SK-N-SH treated with all-trans-retinoic acid at 6 μM for 48 hours (cell line): ENCODE results near the gene GPER1.

ENCODE experiments used
- ARNTL ChIP-seq: fragments of 450-650 bp; formaldehyde crosslinking; IDR thresholded peaks from 2 replicates; pipeline ENCODE4 v1.5.0; 2020; ENCODE audit warnings: low read depth, mild to moderate bottlenecking, moderate library complexity, borderline replicate concordance
- BACH2 ChIP-seq: fragments of 250-450 bp; sonication (Bioruptor Pico); IDR thresholded peaks from 2 replicates; pipeline ENCODE4 v1.9.0; 2021; ENCODE audit warnings: mild to moderate bottlenecking, borderline replicate concordance
- GLIS3 ChIP-seq: fragments of 250-450 bp; sonication (Bioruptor Pico); IDR thresholded peaks from 2 replicates; pipeline ENCODE4 v1.5.0; 2020; ENCODE audit warnings: mild to moderate bottlenecking, moderate library complexity
- ISL1 ChIP-seq: fragments of 250-450 bp; sonication (Bioruptor Pico); IDR thresholded peaks from 2 replicates; pipeline ENCODE4 v2.1.2; 2022; ENCODE audit warnings: mild to moderate bottlenecking, moderate library complexity
- RARB ChIP-seq: fragments of 250-450 bp; sonication (Bioruptor Pico); IDR thresholded peaks from 2 replicates; pipeline ENCODE4 v1.8.0; 2021; ENCODE audit warnings: mild to moderate bottlenecking, moderate library complexity
- TCF4 ChIP-seq: fragments of 250-450 bp; sonication (Bioruptor Pico); IDR thresholded peaks from 2 replicates; pipeline ENCODE4 v1.8.0; 2021; ENCODE audit warnings: mild to moderate bottlenecking, moderate library complexity, borderline replicate concordance
- TOX ChIP-seq: fragments of 250-450 bp; sonication (Bioruptor Pico); IDR thresholded peaks from 2 replicates; pipeline ENCODE4 v1.8.0; 2021; ENCODE audit warnings: mild to moderate bottlenecking, moderate library complexity, borderline replicate concordance
- ZFP3 ChIP-seq: fragments of 250-450 bp; sonication (Bioruptor Pico); IDR thresholded peaks from 2 replicates; pipeline ENCODE4 v1.5.0; 2020; ENCODE audit warnings: mild to moderate bottlenecking, moderate library complexity
- ZNF70 ChIP-seq: fragments of 450-650 bp; formaldehyde crosslinking; IDR thresholded peaks from 2 replicates; pipeline ENCODE4 v1.5.0; 2020; ENCODE audit warnings: mild to moderate bottlenecking, moderate library complexity
- TF ChIP-seq, protein P1 (sequence below): fragments of 250-450 bp; sonication (Bioruptor Pico); IDR thresholded peaks from 2 replicates; pipeline ENCODE4 v1.5.1; 2020; ENCODE audit warnings: low read depth, mild to moderate bottlenecking, moderate library complexity
- TF ChIP-seq, protein P2 (sequence below): fragments of 250-450 bp; sonication (Bioruptor Pico); IDR thresholded peaks from 2 replicates; pipeline ENCODE4 v1.5.1; 2021; ENCODE audit warnings: mild to moderate bottlenecking, moderate library complexity
- TF ChIP-seq, protein P3 (sequence below): fragments of 250-450 bp; sonication (Bioruptor Pico); IDR thresholded peaks from 2 replicates; pipeline ENCODE4 v1.8.0; 2020; ENCODE audit warnings: mild to moderate bottlenecking, moderate library complexity, borderline replicate concordance

DNA sequence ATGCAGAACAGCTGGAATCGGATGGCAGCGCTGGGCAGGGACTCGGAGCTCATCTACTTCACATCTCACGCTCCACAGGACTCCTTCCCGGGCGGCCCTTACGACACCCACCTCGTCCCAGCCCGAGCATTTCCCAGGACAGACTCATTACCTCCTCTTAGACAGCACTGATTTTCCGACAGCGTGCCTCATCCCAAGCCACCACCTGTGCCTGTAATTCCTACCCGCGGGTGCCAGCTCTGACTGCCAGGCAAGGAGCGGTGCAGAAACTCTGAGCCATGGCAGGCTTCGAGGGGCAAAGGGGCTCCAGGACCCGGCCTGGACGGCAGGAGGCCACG, 25.6 kb downstream of the GPER1 start:
- TF ChIP-seq ISL1 (CRISPR knock-in tag), result no peak
- TF ChIP-seq BACH2 (CRISPR knock-in tag), result no peak
- TF ChIP-seq ZFP3, result no peak
- TF ChIP-seq ZNF70, result no peak
- TF ChIP-seq, protein P1, sequence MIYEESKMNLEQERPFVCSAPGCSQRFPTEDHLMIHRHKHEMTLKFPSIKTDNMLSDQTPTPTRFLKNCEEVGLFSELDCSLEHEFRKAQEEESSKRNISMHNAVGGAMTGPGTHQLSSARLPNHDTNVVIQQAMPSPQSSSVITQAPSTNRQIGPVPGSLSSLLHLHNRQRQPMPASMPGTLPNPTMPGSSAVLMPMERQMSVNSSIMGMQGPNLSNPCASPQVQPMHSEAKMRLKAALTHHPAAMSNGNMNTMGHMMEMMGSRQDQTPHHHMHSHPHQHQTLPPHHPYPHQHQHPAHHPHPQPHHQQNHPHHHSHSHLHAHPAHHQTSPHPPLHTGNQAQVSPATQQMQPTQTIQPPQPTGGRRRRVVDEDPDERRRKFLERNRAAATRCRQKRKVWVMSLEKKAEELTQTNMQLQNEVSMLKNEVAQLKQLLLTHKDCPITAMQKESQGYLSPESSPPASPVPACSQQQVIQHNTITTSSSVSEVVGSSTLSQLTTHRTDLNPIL (CRISPR knock-in tag), result no peak
- no peak for TF ChIP-seq RARB (CRISPR knock-in tag)
- no peak for TF ChIP-seq TCF4
- TF ChIP-seq, protein P2, sequence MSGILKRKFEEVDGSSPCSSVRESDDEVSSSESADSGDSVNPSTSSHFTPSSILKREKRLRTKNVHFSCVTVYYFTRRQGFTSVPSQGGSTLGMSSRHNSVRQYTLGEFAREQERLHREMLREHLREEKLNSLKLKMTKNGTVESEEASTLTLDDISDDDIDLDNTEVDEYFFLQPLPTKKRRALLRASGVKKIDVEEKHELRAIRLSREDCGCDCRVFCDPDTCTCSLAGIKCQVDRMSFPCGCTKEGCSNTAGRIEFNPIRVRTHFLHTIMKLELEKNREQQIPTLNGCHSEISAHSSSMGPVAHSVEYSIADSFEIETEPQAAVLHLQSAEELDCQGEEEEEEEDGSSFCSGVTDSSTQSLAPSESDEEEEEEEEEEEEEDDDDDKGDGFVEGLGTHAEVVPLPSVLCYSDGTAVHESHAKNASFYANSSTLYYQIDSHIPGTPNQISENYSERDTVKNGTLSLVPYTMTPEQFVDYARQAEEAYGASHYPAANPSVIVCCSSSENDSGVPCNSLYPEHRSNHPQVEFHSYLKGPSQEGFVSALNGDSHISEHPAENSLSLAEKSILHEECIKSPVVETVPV, result no peak
- TF ChIP-seq, protein P3, sequence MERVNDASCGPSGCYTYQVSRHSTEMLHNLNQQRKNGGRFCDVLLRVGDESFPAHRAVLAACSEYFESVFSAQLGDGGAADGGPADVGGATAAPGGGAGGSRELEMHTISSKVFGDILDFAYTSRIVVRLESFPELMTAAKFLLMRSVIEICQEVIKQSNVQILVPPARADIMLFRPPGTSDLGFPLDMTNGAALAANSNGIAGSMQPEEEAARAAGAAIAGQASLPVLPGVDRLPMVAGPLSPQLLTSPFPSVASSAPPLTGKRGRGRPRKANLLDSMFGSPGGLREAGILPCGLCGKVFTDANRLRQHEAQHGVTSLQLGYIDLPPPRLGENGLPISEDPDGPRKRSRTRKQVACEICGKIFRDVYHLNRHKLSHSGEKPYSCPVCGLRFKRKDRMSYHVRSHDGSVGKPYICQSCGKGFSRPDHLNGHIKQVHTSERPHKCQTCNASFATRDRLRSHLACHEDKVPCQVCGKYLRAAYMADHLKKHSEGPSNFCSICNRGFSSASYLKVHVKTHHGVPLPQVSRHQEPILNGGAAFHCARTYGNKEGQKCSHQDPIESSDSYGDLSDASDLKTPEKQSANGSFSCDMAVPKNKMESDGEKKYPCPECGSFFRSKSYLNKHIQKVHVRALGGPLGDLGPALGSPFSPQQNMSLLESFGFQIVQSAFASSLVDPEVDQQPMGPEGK (CRISPR knock-in tag), result no peak
- TF ChIP-seq ARNTL, result no peak
- no peak for TF ChIP-seq GLIS3 (CRISPR knock-in tag)
- no peak for TF ChIP-seq TOX (CRISPR knock-in tag)
